A673 (cell line): Measurements from ENCODE around the gene HMGCLL1. TPM values are rescaled to one million over a fixed set of nuclear protein-coding genes. Genes with fewer than 3 reads are reported as not detected.

Experiments
- BruUV-seq: library from RNA; stranded (reverse); fragments of 400-500 nt; replicated peaks from 2 replicates; lab custom pipeline; 2021; lab: Mats Ljungman, UMichigan
- CTCF ChIA-PET: fragments of 300-600 bp; sonication (Branson Sonifier 250); formaldehyde crosslinking; loops from one replicate; lab custom pipeline; 2022; ENCODE audit warnings: antibody characterized with exemption; lab: Charles Lee
- POLR2A ChIA-PET: fragments of 300-600 bp; sonication (Branson Sonifier 250); formaldehyde crosslinking; loops from one replicate; lab custom pipeline; 2022; ENCODE audit warnings: antibody characterized with exemption; ENCODE audit not compliant: low non-redundant PET; lab: Charles Lee
- DNase-seq: peaks from one replicate; pipeline ENCODE4 v3.0.0-alpha.2; 2015; ENCODE audit warnings: low spot score
- H3K27ac ChIP-seq: fragments of 200-600 bp; sonication (generic); 2 replicates; pipeline ENCODE4 v1.5.1; 2016; ENCODE audit warnings: mixed run types, low read depth, mild to moderate bottlenecking, mixed read lengths, antibody characterized with exemption, low read length; ENCODE audit not compliant: poor library complexity, severe bottlenecking
- H3K27me3 ChIP-seq: fragments of 200-600 bp; sonication (generic); replicated peaks from 2 replicates; pipeline ENCODE4 v1.6.1; 2017; ENCODE audit warnings: mixed run types, low read depth, mild to moderate bottlenecking, mixed read lengths, antibody characterized with exemption, low read length; ENCODE audit not compliant: insufficient read depth, poor library complexity
- H3K36me3 ChIP-seq: fragments of 200-600 bp; sonication (generic); 2 replicates; pipeline ENCODE4 v1.6.1; 2016; ENCODE audit warnings: mixed run types, mild to moderate bottlenecking, mixed read lengths, antibody characterized with exemption, low read length; ENCODE audit not compliant: insufficient read depth, poor library complexity, severe bottlenecking
- H3K4me1 ChIP-seq: fragments of 200-600 bp; sonication (generic); 2 replicates; pipeline ENCODE4 v1.6.1; 2017; ENCODE audit warnings: mixed run types, mild to moderate bottlenecking, mixed read lengths, antibody characterized with exemption, low read length; ENCODE audit not compliant: insufficient read depth, poor library complexity, severe bottlenecking
- H3K4me3 ChIP-seq: fragments of 200-600 bp; sonication (generic); 2 replicates; pipeline ENCODE4 v1.5.1; 2016; ENCODE audit warnings: low read depth, mixed run types, mild to moderate bottlenecking, mixed read lengths, low read length; ENCODE audit not compliant: poor library complexity, severe bottlenecking
- H3K9me3 ChIP-seq: fragments of 200-600 bp; sonication (generic); 2 replicates; pipeline ENCODE4 v1.6.1; 2016; ENCODE audit warnings: mixed run types, low read depth, mild to moderate bottlenecking, mixed read lengths, antibody characterized with exemption, low read length; ENCODE audit not compliant: poor library complexity, severe bottlenecking
- CTCF ChIP-seq: fragments of 300-800, 200-600 bp; sonication (generic); conservative IDR thresholded peaks from 2 replicates; pipeline ENCODE4 v1.5.1; 2017; ENCODE audit warnings: low read depth, mild to moderate bottlenecking, antibody characterized with exemption, low read length, moderate library complexity, mixed read lengths
- EZH2 ChIP-seq: fragments of 200-600 bp; sonication (generic); IDR thresholded peaks from 2 replicates; pipeline ENCODE4 v1.6.1; 2017; ENCODE audit warnings: borderline replicate concordance, low read depth, mild to moderate bottlenecking, mixed read lengths, antibody characterized with exemption, low read length; ENCODE audit not compliant: poor library complexity, severe bottlenecking
- intact Hi-C: fragments of 100-400 bp; cut with micrococcal nuclease; formaldehyde crosslinking; loops from one replicate; pipeline ENCODE4 v1.10.0; 2022; ENCODE audit not compliant: unreplicated experiment
- total RNA-seq: library from RNA; stranded (reverse); gene quantifications from 2 replicates; pipeline ENCODE4 v1.2.3, GENCODE V29; 2021

HMGCLL1 gene
- total RNA-seq, 1 experiment from 2014 or later, result not detected

- no peak overlapping the region for H3K27ac ChIP-seq
- no peaks in the 10 kb centered on the region for H3K36me3 ChIP-seq
- DNase-seq, result peak; percentile 56
- ChIA-PET POLR2A (no interaction called here), CTCF (interaction anchor here (0.6 to 1.4 kb wide), 4 partner anchors 169 to 1150 kb away, joined by 4 to 10 read pairs (median 6); no protein-coding TSS in a partner anchor)
- no peaks in the 10 kb centered on the region for H3K9me3 ChIP-seq
- BruUV-seq, result no TSS peak
- no peak overlapping the region for H3K4me3 ChIP-seq
- TF ChIP-seq CTCF, result peak; percentile 71
- no peak for TF ChIP-seq EZH2
- no peaks in the 10 kb centered on the region for H3K27me3 ChIP-seq
- intact Hi-C loops, result loop anchor here (2.0 to 5.0 kb wide), 3 partner anchors 442 to 847 kb away; no protein-coding TSS in a partner anchor
- H3K4me1 ChIP-seq, result no peaks in the 10 kb centered on the region
Measured at GRCh38 chr6:55445648-55446204, 133.3 kb downstream of the HMGCLL1 start.

GRCh38 chr6:55443238-55444134 lies 135.5 kb downstream of the HMGCLL1 start:
- no peaks in the 10 kb centered on the region for H3K9me3 ChIP-seq
- POLR2A ChIA-PET, result no interaction called here

GRCh38 chr6:55438203-55438602 lies 140.8 kb downstream of the HMGCLL1 start:
- no TSS peak for BruUV-seq
- H3K9me3 ChIP-seq, result no peaks in the 10 kb centered on the region
- intact Hi-C loops, result no loop called here
- DNase-seq, result no peak
- peaks cover 4% of the 10 kb centered on the region for H3K4me1 ChIP-seq
- no peak overlapping the region for H3K4me3 ChIP-seq
- no peaks in the 10 kb centered on the region for H3K27me3 ChIP-seq
- ChIA-PET POLR2A (no interaction called here), CTCF (no interaction called here)
- TF ChIP-seq CTCF (no peak), EZH2 (no peak)
- no peaks in the 10 kb centered on the region for H3K36me3 ChIP-seq
- H3K27ac ChIP-seq, result no peak overlapping the region

More at GRCh38 chr6:55443238-55444134, 135.5 kb downstream of the HMGCLL1 start:
- no peak for DNase-seq
- no peak overlapping the region for H3K27ac ChIP-seq
- no peaks in the 10 kb centered on the region for H3K27me3 ChIP-seq
- intact Hi-C loops, result loop anchor here (2.0 to 5.0 kb wide), 2 partner anchors 161 to 849 kb away; no protein-coding TSS in a partner anchor
- H3K4me3 ChIP-seq, result no peak overlapping the region
- no peaks in the 10 kb centered on the region for H3K36me3 ChIP-seq
- no TSS peak for BruUV-seq
- CTCF ChIA-PET, result no interaction called here
- TF ChIP-seq CTCF (no peak), EZH2 (no peak)
- H3K4me1 ChIP-seq, result no peaks in the 10 kb centered on the region
